Measurements from ENCODE around the gene PDE4D. TPM values are rescaled to one million over a fixed set of nuclear protein-coding genes. Genes with fewer than 3 reads are reported as not detected.
A peak's percentile ranks its signal among the peaks of the same experiment; 100 is the strongest.

The PDE4D gene
- total RNA-seq, 1 donor from 2014 or later: 30.2 TPM

GRCh38 chr5:59655693-59656309 lies 237.7 kb downstream of the PDE4D start:
- DNase-seq (no peak), ATAC-seq (ENCODE audit: poor library complexity) (no peak)
- intact Hi-C loops (cut with DNase I): no loop called here

- intact Hi-C loops (cut with DNase I): no loop called here
- DNase-seq: no peak
- ATAC-seq (ENCODE audit: poor library complexity): no peak
Observed at GRCh38 chr5:59654691-59655090, 238.8 kb downstream of the PDE4D start.

GRCh38 chr5:59652449-59652848 lies 241.1 kb downstream of the PDE4D start:
- intact Hi-C loops (cut with DNase I): no loop called here

GRCh38 chr5:59648949-59649921 lies 244.3 kb downstream of the PDE4D start:
- intact Hi-C loops (cut with DNase I): no loop called here
- DNase-seq: no peak
- peak; percentile 34 for ATAC-seq (ENCODE audit: poor library complexity)

More at GRCh38 chr5:59652449-59652848, 241.1 kb downstream of the PDE4D start:
- DNase-seq (no peak), ATAC-seq (ENCODE audit: poor library complexity) (no peak)

- intact Hi-C loops (cut with DNase I): no loop called here
Observed at GRCh38 chr5:59648038-59648831, 245.3 kb downstream of the PDE4D start.

GRCh38 chr5:59645380-59645779 lies 248.1 kb downstream of the PDE4D start:
- no peak for ATAC-seq (ENCODE audit: poor library complexity)
- intact Hi-C loops (cut with DNase I): no loop called here

More at GRCh38 chr5:59648038-59648831, 245.3 kb downstream of the PDE4D start:
- DNase-seq: no peak
- ATAC-seq (ENCODE audit: poor library complexity): no peak

GRCh38 chr5:59640411-59640810 lies 253.1 kb downstream of the PDE4D start:
- ATAC-seq (ENCODE audit: poor library complexity) (peak; percentile 79), DNase-seq (peak; percentile 40)
- intact Hi-C loops (cut with DNase I): no loop called here

More at GRCh38 chr5:59645380-59645779, 248.1 kb downstream of the PDE4D start:
- DNase-seq: no peak

GRCh38 chr5:59637884-59638580 lies 255.5 kb downstream of the PDE4D start:
- no peak for DNase-seq
- no peak for ATAC-seq (ENCODE audit: poor library complexity)
- intact Hi-C loops (cut with DNase I): no loop called here

GRCh38 chr5:59629561-59629960 lies 264.0 kb downstream of the PDE4D start:
- no peak for DNase-seq
- intact Hi-C loops (cut with DNase I): no loop called here
- no peak for ATAC-seq (ENCODE audit: poor library complexity)

- ATAC-seq (ENCODE audit: poor library complexity) (no peak), DNase-seq (no peak)
- intact Hi-C loops (cut with DNase I): no loop called here
Observed at GRCh38 chr5:59628062-59628828, 265.3 kb downstream of the PDE4D start.

- DNase-seq: no peak
- no peak for ATAC-seq (ENCODE audit: poor library complexity)
- intact Hi-C loops (cut with DNase I): no loop called here
Observed at GRCh38 chr5:59624898-59625297, 268.6 kb downstream of the PDE4D start.

GRCh38 chr5:59622848-59623247 lies 270.7 kb downstream of the PDE4D start:
- ATAC-seq (ENCODE audit: poor library complexity) (no peak), DNase-seq (no peak)
- intact Hi-C loops (cut with DNase I): no loop called here

GRCh38 chr5:59621477-59621876 lies 272.0 kb downstream of the PDE4D start:
- intact Hi-C loops (cut with DNase I): no loop called here
- DNase-seq: no peak
- no peak for ATAC-seq (ENCODE audit: poor library complexity)

GRCh38 chr5:59620535-59621212 lies 272.9 kb downstream of the PDE4D start:
- DNase-seq: no peak
- ATAC-seq (ENCODE audit: poor library complexity): no peak
- intact Hi-C loops (cut with DNase I): no loop called here

- intact Hi-C loops (cut with DNase I): no loop called here
- DNase-seq (no peak), ATAC-seq (ENCODE audit: poor library complexity) (no peak)
Observed at GRCh38 chr5:59618644-59619043, 274.9 kb downstream of the PDE4D start.

GRCh38 chr5:59617186-59617771 lies 276.2 kb downstream of the PDE4D start:
- no peak for DNase-seq
- no peak for ATAC-seq (ENCODE audit: poor library complexity)
- intact Hi-C loops (cut with DNase I): no loop called here

GRCh38 chr5:59616413-59616812 lies 277.1 kb downstream of the PDE4D start:
- intact Hi-C loops (cut with DNase I): no loop called here
- DNase-seq (no peak), ATAC-seq (ENCODE audit: poor library complexity) (no peak)

Data from Right ventricle myocardium superior (tissue), 1 donor.